ENCODE measurements around the gene MKRN2OS. TPM values are rescaled to one million over a fixed set of nuclear protein-coding genes. Genes with fewer than 3 reads are reported as not detected.

MKRN2OS gene, protein sequence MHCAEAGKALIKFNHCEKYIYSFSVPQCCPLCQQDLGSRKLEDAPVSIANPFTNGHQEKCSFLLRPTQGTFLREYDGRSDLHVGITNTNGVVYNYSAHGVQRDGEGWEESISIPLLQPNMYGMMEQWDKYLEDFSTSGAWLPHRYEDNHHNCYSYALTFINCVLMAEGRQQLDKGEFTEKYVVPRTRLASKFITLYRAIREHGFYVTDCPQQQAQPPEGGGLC
- total RNA-seq = not detected

DNA sequence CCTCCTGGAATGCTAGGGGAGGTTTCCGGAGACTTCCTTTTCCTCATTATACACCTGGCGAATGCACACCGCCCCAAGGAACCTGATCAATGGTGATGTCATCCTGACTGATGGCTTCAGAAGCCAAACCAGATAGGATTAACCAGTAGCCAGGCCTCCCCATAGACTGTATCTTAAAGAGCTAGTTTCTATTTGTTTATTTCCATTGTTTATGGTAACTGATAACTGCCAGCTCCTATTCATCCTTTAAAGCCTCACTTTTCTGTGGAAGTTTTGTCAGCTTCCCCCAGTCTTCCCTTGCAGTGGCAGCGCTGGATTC is at the start of gene MKRN2OS:
Gene MKRN2OS, minus strand, starts transcription at position 27 of the 319 bp plus-strand sequence. CDS start 35 bp downstream, outside the sequence.

DNA sequence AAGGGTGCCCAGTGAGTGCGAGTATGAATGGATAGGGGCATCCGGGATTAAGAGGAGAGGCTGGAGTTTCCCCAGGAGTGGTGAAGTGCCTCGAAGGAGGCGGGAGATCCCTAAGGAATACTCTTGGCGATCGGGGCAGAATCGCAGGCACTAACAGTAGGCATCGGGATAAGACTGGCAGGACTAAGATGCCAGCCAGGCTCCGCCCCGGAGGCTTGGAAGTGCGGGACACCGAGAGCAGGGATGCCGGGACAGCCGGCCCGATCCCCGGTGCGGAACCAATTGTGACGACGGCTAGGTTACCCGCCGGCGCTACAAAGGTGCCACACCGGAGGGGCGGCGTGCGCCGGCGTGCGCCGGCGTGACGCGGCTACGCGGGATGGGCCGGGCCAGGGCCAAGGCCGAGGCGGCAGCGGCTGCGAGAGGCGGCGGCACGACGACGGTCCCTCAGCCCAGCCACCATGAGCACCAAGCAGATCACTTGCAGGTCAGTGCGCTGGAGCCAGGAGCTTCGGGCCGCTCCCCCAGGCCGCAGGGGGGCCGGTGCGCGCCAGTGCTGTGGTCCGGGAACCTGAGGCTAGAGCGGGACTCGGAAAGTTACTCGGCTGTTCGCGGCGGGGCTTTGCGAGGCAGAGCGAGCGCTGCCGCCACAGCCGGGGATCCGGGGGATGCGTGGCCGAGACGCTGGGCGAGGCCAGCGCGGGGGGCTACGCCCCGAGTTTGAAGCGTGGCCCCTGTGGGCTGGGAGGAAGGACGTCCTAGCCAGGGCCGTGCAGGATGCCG is 11.6 kb upstream of the MKRN2OS start, which contains the start of gene MKRN2:
Gene MKRN2, plus strand, starts transcription at position 398 of the 783 bp plus-strand sequence. Its CDS starts 64 bp downstream, at position 462.

Other genes with a start within 250 kb of the MKRN2OS start
- 10 to 100 TPM; 11.2 to 11.9 TPM for gene TSEN2, start 61.0 kb downstream of the MKRN2OS start, total RNA-seq
- gene MKRN2, start 11.6 kb upstream of the MKRN2OS start, total RNA-seq = 10 to 100 TPM; 23.1 to 23.2 TPM
- 10 to 100 TPM; 76.6 to 80.7 TPM for gene RAF1, start 118.6 kb upstream of the MKRN2OS start, total RNA-seq
- not detected for gene TMEM40, start 213.8 kb upstream of the MKRN2OS start, total RNA-seq